Testis (tissue), 2 donors: Measurements from ENCODE around the gene BGN.

Experiments
- CTCF ChIP-seq, 3 experiments: fragments of 450-650 bp in 2 of 3; fragments of 200-600 bp in 1 of 3; sonication (generic) in 1 of 3; IDR thresholded peaks; one replicate each; pipeline ENCODE4 v1.5.1; 2016 to 2019; ENCODE audit warnings: antibody characterized with exemption in 3 of 3, mild to moderate bottlenecking in 2 of 3, moderate library complexity in 1 of 3
- POLR2A ChIP-seq: fragments of 450-650 bp; IDR thresholded peaks from one replicate; pipeline ENCODE4 v1.6.1; 2017; ENCODE audit warnings: antibody characterized with exemption, mild to moderate bottlenecking, moderate library complexity

GRCh38 chrX:153456161-153456560 lies 38.6 kb upstream of the BGN start:
- no peak for TF ChIP-seq CTCF (IDR thresholded peaks at IDR 0.05)
- no peak for TF ChIP-seq POLR2A
